H1 (cell line): Measurements from ENCODE around the gene GPR12. TPM values are rescaled to one million over a fixed set of nuclear protein-coding genes. Genes with fewer than 3 reads are reported as not detected.

Source experiments
- CTCF ChIA-PET: fragments of 300-600 bp; sonication (Branson Sonifier 250); formaldehyde crosslinking; loops from one replicate; lab custom pipeline; 2021; ENCODE audit not compliant: partially characterized antibody; lab: Charles Lee
- POLR2A ChIA-PET: fragments of 300-600 bp; sonication (Branson Sonifier 250); formaldehyde crosslinking; loops from one replicate; lab custom pipeline; 2021; ENCODE audit warnings: inconsistent platforms; ENCODE audit not compliant: partially characterized antibody; lab: Charles Lee
- DNase-seq, 2 experiments: peaks; one replicate each; pipeline versions ENCODE4 v3.0.0 to v3.0.0-alpha.2; 2010 to 2022; ENCODE audit warnings: low spot score in 2 of 2, low read depth in 1 of 2, mixed read lengths in 1 of 2
- FAIRE-seq: peaks from 2 replicates; lab custom pipeline; 2011; peaks lifted over from hg19 to GRCh38; lab: Jason Lieb, UNC
- H2AFZ ChIP-seq: 2 replicates; pipeline ENCODE4 v1.8.1; 2012; ENCODE audit warnings: low read length, inconsistent platforms
- H2AK5ac ChIP-seq: 2 replicates; pipeline ENCODE4 v1.6.1; 2013; ENCODE audit warnings: low read depth, low read length
- H2BK120ac ChIP-seq: replicated peaks from 2 replicates; pipeline ENCODE3; 2013; ENCODE audit warnings: low read depth, low read length, inconsistent platforms
- H2BK12ac ChIP-seq: 2 replicates; pipeline ENCODE4 v1.6.1; 2013; ENCODE audit warnings: low read depth, low read length
- H2BK15ac ChIP-seq: 2 replicates; pipeline ENCODE4 v1.6.1; 2013; ENCODE audit warnings: low read length
- H2BK20ac ChIP-seq: 2 replicates; pipeline ENCODE4 v1.6.1; 2013; ENCODE audit warnings: low read length
- H2BK5ac ChIP-seq: 2 replicates; pipeline ENCODE4 v1.6.1; 2013; ENCODE audit warnings: low read depth, low read length
- H3K14ac ChIP-seq: 2 replicates; pipeline ENCODE4 v1.6.1; 2013; ENCODE audit warnings: inconsistent platforms; ENCODE audit not compliant: insufficient read length
- H3K18ac ChIP-seq: 2 replicates; pipeline ENCODE4 v1.6.1; 2013; ENCODE audit warnings: low read length; ENCODE audit errors: extremely low read depth
- H3K23ac ChIP-seq: 2 replicates; pipeline ENCODE4 v1.6.1; 2013; ENCODE audit warnings: inconsistent platforms; ENCODE audit not compliant: insufficient read length
- H3K23me2 ChIP-seq: 2 replicates; pipeline ENCODE4 v1.6.1; 2013; ENCODE audit warnings: low read depth, low read length
- H3K27ac ChIP-seq: 2 replicates; pipeline ENCODE4 v1.6.1; 2011; ENCODE audit warnings: low read depth, low read length, inconsistent platforms
- H3K27me3 ChIP-seq, 4 experiments: replicated peaks in 1 of 4; 1 replicate in 1 of 4; 2 replicates in 3 of 4; pipeline versions ENCODE4 v1.6.1 to v1.8.1; 2011 to 2013; ENCODE audit warnings: low read length in 3 of 4, mild to moderate bottlenecking in 3 of 4, inconsistent platforms in 2 of 4, mixed read lengths in 2 of 4, moderate library complexity in 1 of 4; ENCODE audit not compliant: control insufficient read depth in 3 of 4, insufficient read depth in 3 of 4; ENCODE audit errors: extremely low read depth in 1 of 4
- H3K36me3 ChIP-seq, 4 experiments: 2 replicates each; pipeline versions ENCODE4 v1.6.1 to v1.8.1; 2011 to 2013; ENCODE audit warnings: mild to moderate bottlenecking in 4 of 4, low read length in 3 of 4, moderate library complexity in 2 of 4, control low read depth in 1 of 4, inconsistent platforms in 1 of 4; ENCODE audit not compliant: insufficient read depth in 4 of 4, control insufficient read depth in 2 of 4
- H3K4ac ChIP-seq: replicated peaks from 2 replicates; pipeline ENCODE3; 2013; ENCODE audit warnings: low read length, low read depth, mixed read lengths, inconsistent platforms; ENCODE audit not compliant: insufficient read length
- H3K4me1 ChIP-seq, 4 experiments: replicated peaks in 1 of 4; 1 replicate in 1 of 4; 2 replicates in 3 of 4; pipeline versions ENCODE4 v1.6.1 to v1.8.1; 2011 to 2013; ENCODE audit warnings: low read length in 3 of 4, inconsistent platforms in 2 of 4, mixed read lengths in 1 of 4; ENCODE audit not compliant: insufficient read depth in 4 of 4, control insufficient read depth in 3 of 4
- H3K4me2 ChIP-seq, 2 experiments: 2 replicates each; pipeline versions ENCODE4 v1.6.1 to v1.8.1; 2011 to 2013; ENCODE audit warnings: low read depth in 2 of 2, low read length in 2 of 2, control low read depth in 1 of 2, inconsistent platforms in 1 of 2, mild to moderate bottlenecking in 1 of 2; ENCODE audit not compliant: insufficient read depth in 1 of 2
- H3K4me3 ChIP-seq, 4 experiments: fragments of 200-600, 300-600 bp in 1 of 4; sonication (generic), shearing (Covaris generic), sonication (Bioruptor Twin) in 1 of 4; 2 replicates each; pipeline versions ENCODE4 v1.5.1 to v1.8.1; 2011 to 2016; ENCODE audit warnings: low read length in 4 of 4, low read depth in 3 of 4, control low read depth in 2 of 4, inconsistent platforms in 2 of 4, mild to moderate bottlenecking in 2 of 4, mixed read lengths in 1 of 4, moderate library complexity in 1 of 4; ENCODE audit not compliant: insufficient read depth in 2 of 4; ENCODE audit errors: extremely low read depth in 1 of 4
- H3K56ac ChIP-seq: replicated peaks from 2 replicates; pipeline ENCODE3; 2013; ENCODE audit warnings: low read depth, mild to moderate bottlenecking, mixed read lengths, low read length, inconsistent platforms; ENCODE audit not compliant: insufficient read length
- H3K79me1 ChIP-seq: 2 replicates; pipeline ENCODE4 v1.6.1; 2013; ENCODE audit warnings: low read depth, low read length, control low read depth
- H3K79me2 ChIP-seq, 2 experiments: 2 replicates each; pipeline versions ENCODE4 v1.6.1 to v1.8.1; 2012 to 2013; ENCODE audit warnings: low read length in 2 of 2, mild to moderate bottlenecking in 2 of 2, inconsistent platforms in 1 of 2; ENCODE audit not compliant: insufficient read depth in 2 of 2, control insufficient read depth in 1 of 2
- H3K9ac ChIP-seq, 4 experiments: replicated peaks in 1 of 4; 1 replicate in 1 of 4; 2 replicates in 3 of 4; pipeline versions ENCODE4 v1.6.1 to v1.8.1; 2011 to 2013; ENCODE audit warnings: low read depth in 3 of 4, low read length in 3 of 4, control low read depth in 2 of 4, mild to moderate bottlenecking in 2 of 4, moderate library complexity in 2 of 4, inconsistent platforms in 1 of 4; ENCODE audit errors: extremely low read depth in 1 of 4
- H3K9me3 ChIP-seq, 2 experiments: 2 replicates each; pipeline versions ENCODE4 v1.6.1 to v1.8.1; 2012 to 2013; ENCODE audit warnings: mild to moderate bottlenecking in 2 of 2, moderate library complexity in 2 of 2, control low read depth in 1 of 2, inconsistent platforms in 1 of 2, low read depth in 1 of 2, low read length in 1 of 2, mixed read lengths in 1 of 2; ENCODE audit not compliant: insufficient read depth in 2 of 2
- H4K20me1 ChIP-seq, 2 experiments: replicated peaks in 1 of 2; 2 replicates each; pipeline versions ENCODE3 to v1.8.1; 2011 to 2013; ENCODE audit warnings: inconsistent platforms in 2 of 2, low read length in 2 of 2, mild to moderate bottlenecking in 1 of 2; ENCODE audit not compliant: insufficient read depth in 2 of 2, control insufficient read depth in 1 of 2
- H4K5ac ChIP-seq: 2 replicates; pipeline ENCODE4 v1.6.1; 2013; ENCODE audit warnings: low read length, low read depth, mixed read lengths, inconsistent platforms; ENCODE audit not compliant: insufficient read length
- H4K8ac ChIP-seq: 2 replicates; pipeline ENCODE4 v1.8.0; 2013; ENCODE audit warnings: mild to moderate bottlenecking, moderate library complexity, low read length, inconsistent platforms; ENCODE audit not compliant: insufficient read depth; ENCODE audit errors: extremely low read depth
- H4K91ac ChIP-seq: replicated peaks from 2 replicates; pipeline ENCODE3; 2013; ENCODE audit warnings: low read length, mixed read lengths, inconsistent platforms; ENCODE audit not compliant: insufficient read length
- EZH2 ChIP-seq: fragments of 200-600 bp; sonication (generic); IDR thresholded peaks from 2 replicates; pipeline ENCODE4 v1.7.1; 2012; ENCODE audit warnings: low read depth, mild to moderate bottlenecking, moderate library complexity, low read length, inconsistent platforms; ENCODE audit not compliant: severe bottlenecking
- KDM5A ChIP-seq: fragments of 200-600 bp; IDR thresholded peaks from 2 replicates; pipeline ENCODE4 v1.7.1; 2012; ENCODE audit warnings: mild to moderate bottlenecking, low read length, inconsistent platforms, mixed read lengths
- MAFK ChIP-seq: IDR thresholded peaks from 2 replicates; pipeline ENCODE4 v1.6.1; 2012; ENCODE audit warnings: low read depth, mild to moderate bottlenecking, improper control_type of control experiment, low read length
- NANOG ChIP-seq: IDR thresholded peaks from 2 replicates; pipeline ENCODE4 v1.6.1; 2011; ENCODE audit warnings: low read length, low read depth, mild to moderate bottlenecking, inconsistent platforms; ENCODE audit not compliant: insufficient read depth, poor library complexity, severe bottlenecking
- RAD21 ChIP-seq, 2 experiments: IDR thresholded peaks in 1 of 2; conservative IDR thresholded peaks in 1 of 2; 2 replicates each; pipeline ENCODE4 v1.6.1; 2011; ENCODE audit warnings: low read depth in 2 of 2, low read length in 2 of 2, improper control_type of control experiment in 1 of 2, inconsistent platforms in 1 of 2, mild to moderate bottlenecking in 1 of 2, moderate library complexity in 1 of 2
- RFX5 ChIP-seq: IDR thresholded peaks from 2 replicates; pipeline ENCODE4 v1.6.1; 2011; ENCODE audit warnings: low read depth, low read length, improper control_type of control experiment, borderline replicate concordance
- SP4 ChIP-seq: IDR thresholded peaks from 2 replicates; pipeline ENCODE4 v1.6.1; 2012; ENCODE audit warnings: low read length, inconsistent platforms
- SRF ChIP-seq: IDR thresholded peaks from 2 replicates; pipeline ENCODE4 v1.6.1; 2011; ENCODE audit warnings: mild to moderate bottlenecking, low read depth, low read length, moderate library complexity
- TAF1 ChIP-seq: IDR thresholded peaks from 2 replicates; pipeline ENCODE4 v1.6.1; 2011; ENCODE audit warnings: mild to moderate bottlenecking, low read depth, low read length
- TCF12 ChIP-seq: IDR thresholded peaks from 2 replicates; pipeline ENCODE4 v1.6.1; 2011; ENCODE audit warnings: low read depth, mild to moderate bottlenecking, low read length
- USF2 ChIP-seq: IDR thresholded peaks from 2 replicates; pipeline ENCODE4 v1.6.1; 2011; ENCODE audit warnings: low read length, improper control_type of control experiment
- WGBS, 2 experiments: shearing (Covaris generic) in 1 of 2; methylation state at CpG; one replicate each; pipeline versions ENCODE4 v1.1.6 to v1.1.7; 2013 to 2015; ENCODE audit warnings: low lambda C conversion rate in 2 of 2, mixed read lengths in 2 of 2, inconsistent platforms in 1 of 2, low coverage in 1 of 2, missing lambda C conversion rate in 1 of 2; ENCODE audit not compliant: insufficient replicate concordance in 2 of 2, insufficient coverage in 1 of 2, insufficient read length in 1 of 2; ENCODE audit errors: extremely low coverage in 1 of 2, missing lambda C conversion rate in 1 of 2; 5-methylcytosine and 5-hydroxymethylcytosine counted together
- polyA plus RNA-seq, 7 experiments: library from polyadenylated mRNA; depleted of rRNA in 3 of 7; stranded (reverse) in 5 of 7; unstranded in 2 of 7; fragments of >200 nt in 5 of 7; fragments of 200-250 nt in 2 of 7; gene quantifications; 1 replicate in 5 of 7; 2 replicates in 1 of 7; 4 replicates in 1 of 7; pipeline versions ENCODE4 v1.2.1 to v1.2.3, GENCODE V29; 2011 to 2013; ENCODE audit warnings: missing spikeins in 2 of 7, mixed read lengths in 2 of 7
- total RNA-seq: library from RNA; stranded (reverse); fragmentation: NEBNext Ultra II Directional; extraction: Animal tissue kit (Norgen Biotek cat#: 25700); gene quantifications from 2 replicates; pipeline ENCODE4 v1.2.1, GENCODE V29; 2021
- TF ChIP-seq, protein P1 (sequence below): IDR thresholded peaks from 2 replicates; pipeline ENCODE4 v1.6.1; 2011; ENCODE audit warnings: low read depth, mild to moderate bottlenecking, low read length; ENCODE audit not compliant: insufficient read depth

GPR12 gene
- total and polyA plus RNA-seq, 2 of the 8 experiments (the other 6 are each of a cell fraction or from before 2014, with no cell fraction given): 0.15 to 0.27 TPM

GRCh38 chr13:26787961-26788360, 27.4 kb upstream of the GPR12 start:
- no peak overlapping the region for H3K56ac ChIP-seq
- H2BK12ac ChIP-seq: no peak overlapping the region
- no peak overlapping the region for H2BK20ac ChIP-seq
- H2BK120ac ChIP-seq: no peak overlapping the region
- H2AFZ ChIP-seq: no peak overlapping the region
- H3K27me3 ChIP-seq: 0 out of 7 replicates have a peak, but pooled peaks cover 0 to 2% (median 0%) of the 10 kb centered on the region in 4 experiments
- H3K4me1 ChIP-seq: peaks cover 4 to 12% (median 7%) of the 10 kb centered on the region in 4 experiments; a peak in 6 of 7 replicates
- ChIA-PET CTCF (interaction anchor here (1.0 to 1.6 kb wide), 4 partner anchors 10 to 89 kb away, joined by 3 to 5 read pairs (median 4); no protein-coding TSS in a partner anchor), POLR2A (no interaction called here)
- 0 out of 4 replicates have a peak, but pooled peaks cover 0 to 2% of the 10 kb centered on the region in 2 experiments for H3K9me3 ChIP-seq
- H3K18ac ChIP-seq: no peak overlapping the region
- no peak overlapping the region for H3K9ac ChIP-seq
- H3K79me1 ChIP-seq: no peaks in the 10 kb centered on the region
- H3K14ac ChIP-seq: no peak overlapping the region
- no peak overlapping the region for H3K27ac ChIP-seq
- H2BK5ac ChIP-seq: no peak overlapping the region
- DNase-seq (no peak), FAIRE-seq (no peak)
- H4K8ac ChIP-seq: no peak overlapping the region
- no peak overlapping the region for H2AK5ac ChIP-seq
- no peaks in the 10 kb centered on the region for H3K79me2 ChIP-seq
- no peak overlapping the region for H3K4me2 ChIP-seq
- no peaks in the 10 kb centered on the region for H3K36me3 ChIP-seq
- no peak overlapping the region for H2BK15ac ChIP-seq
- peaks cover 9% of the 10 kb centered on the region for H3K23me2 ChIP-seq
- no peak overlapping the region for H4K5ac ChIP-seq
- no peak overlapping the region for H3K4ac ChIP-seq
- H4K91ac ChIP-seq: no peak overlapping the region
- 93% methylated on average over 3 of the region's 3 CpGs; no CpG with 5 or more reads in 1 of the 2 experiments for WGBS, 2 experiments
- no peaks in the 10 kb centered on the region for H4K20me1 ChIP-seq
- no peak overlapping the region for H3K23ac ChIP-seq
- no peak overlapping the region for H3K4me3 ChIP-seq
- TF ChIP-seq KDM5A: no peak
- TF ChIP-seq USF2: no peak
- TF ChIP-seq TCF12: no peak
- TF ChIP-seq NANOG: no peak
- TF ChIP-seq SRF: no peak
- no peak for TF ChIP-seq TAF1
- no peak for TF ChIP-seq MAFK
- TF ChIP-seq EZH2: no peak
- TF ChIP-seq SP4: no peak
- TF ChIP-seq, protein P1, sequence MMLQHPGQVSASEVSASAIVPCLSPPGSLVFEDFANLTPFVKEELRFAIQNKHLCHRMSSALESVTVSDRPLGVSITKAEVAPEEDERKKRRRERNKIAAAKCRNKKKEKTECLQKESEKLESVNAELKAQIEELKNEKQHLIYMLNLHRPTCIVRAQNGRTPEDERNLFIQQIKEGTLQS: no peak
- no peak for TF ChIP-seq RAD21 (IDR thresholded peaks at IDR 0.05 in 1 of 2, conservative IDR thresholded peaks at IDR 0.05 in 1 of 2; ENCODE audit: low read depth in 2 of 2, low read length in 2 of 2)
- no peak for TF ChIP-seq RFX5
